HG03280 (cell line): ENCODE results near the gene SLC35F1.
"Not testable (repeated sequence)": the region's sequence is repeated elsewhere in the genome, so short reads cannot be mapped to it uniquely, and the experiment has no call there.

Experiments used
- ATAC-seq: cut with Tn5 transposase; IDR thresholded peaks from one replicate; pipeline ENCODE4 v1.9.1; 2021; ENCODE audit warnings: mild to moderate bottlenecking, moderate library complexity; ENCODE audit not compliant: unreplicated experiment

The SLC35F1 gene

DNA sequence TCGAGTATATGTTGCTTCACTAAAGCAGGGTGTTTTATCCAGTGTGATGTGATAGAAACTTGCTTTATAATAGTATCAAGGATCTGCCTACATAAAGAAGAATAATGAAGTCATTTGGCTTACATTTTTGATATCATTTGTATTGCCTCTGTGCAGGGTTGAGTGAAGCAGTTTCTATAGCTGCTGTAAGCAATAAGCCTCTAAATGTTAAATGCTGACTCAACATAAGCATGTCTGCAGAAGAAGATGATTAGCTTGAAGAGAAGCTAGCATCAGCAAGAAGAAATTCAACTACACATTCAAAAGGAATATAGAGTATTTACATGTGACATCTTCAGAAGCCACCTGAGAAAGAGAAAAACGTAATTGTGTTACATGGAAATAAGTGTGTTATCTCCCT is 17.6 kb downstream of the SLC35F1 start:
- ATAC-seq = no peak

DNA sequence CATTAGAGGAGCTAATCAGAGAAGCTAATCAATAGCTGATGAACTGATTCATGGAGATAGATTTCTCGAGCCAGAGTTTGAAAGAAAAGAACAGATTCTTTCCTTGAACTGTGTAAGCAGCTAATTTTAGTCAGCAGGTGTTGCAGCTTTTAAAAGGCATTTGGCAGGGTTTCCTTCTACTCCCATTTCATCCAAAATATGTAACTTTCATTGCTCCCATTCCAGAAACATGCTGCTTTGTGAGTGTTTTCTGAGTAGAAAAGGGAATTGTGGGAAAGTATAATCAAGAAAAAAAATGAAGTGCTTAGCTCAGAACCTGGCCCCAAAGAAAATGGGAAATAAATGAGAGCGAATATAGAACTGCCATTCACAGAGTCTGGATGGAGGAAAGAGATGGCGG is 20.8 kb downstream of the SLC35F1 start:
- no peak for ATAC-seq

DNA sequence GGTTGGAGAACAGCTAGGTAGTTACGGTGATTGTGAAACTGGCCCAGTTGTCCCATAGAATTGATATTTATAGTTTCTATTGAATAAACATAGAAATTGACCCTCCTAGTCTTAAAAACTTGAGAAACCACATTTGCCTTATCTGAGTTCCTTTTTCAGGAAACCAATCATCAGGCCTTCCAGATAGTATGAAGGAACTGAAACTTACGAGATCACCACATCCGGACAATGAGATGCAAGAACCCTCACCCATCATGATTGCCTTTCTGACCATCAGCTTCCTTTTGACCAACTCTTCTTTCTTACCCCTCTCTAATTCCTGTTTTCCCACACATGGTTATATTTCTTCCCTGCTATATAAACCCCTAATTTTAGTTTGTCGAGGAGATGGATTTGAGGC is 21.8 kb downstream of the SLC35F1 start:
- ATAC-seq = no peak

DNA sequence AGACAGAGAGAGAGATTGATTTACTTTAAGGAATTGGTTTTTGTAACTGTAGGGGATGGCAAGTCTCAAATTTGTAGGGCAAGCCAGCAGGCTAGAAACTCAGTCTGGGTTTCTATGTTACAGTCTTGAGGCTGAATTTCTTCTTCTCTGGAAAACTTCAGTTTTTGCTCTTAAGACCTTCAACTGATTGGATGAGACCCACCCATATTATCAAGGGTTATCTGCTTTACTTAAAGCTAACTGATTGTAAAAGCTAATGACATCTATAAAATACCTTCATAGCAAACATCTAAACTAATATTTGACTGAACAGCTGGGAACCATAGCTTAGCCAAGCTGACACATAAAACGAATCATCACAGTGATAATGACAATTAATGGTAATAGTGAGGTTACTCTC is 22.4 kb downstream of the SLC35F1 start:
- ATAC-seq = no peak

DNA sequence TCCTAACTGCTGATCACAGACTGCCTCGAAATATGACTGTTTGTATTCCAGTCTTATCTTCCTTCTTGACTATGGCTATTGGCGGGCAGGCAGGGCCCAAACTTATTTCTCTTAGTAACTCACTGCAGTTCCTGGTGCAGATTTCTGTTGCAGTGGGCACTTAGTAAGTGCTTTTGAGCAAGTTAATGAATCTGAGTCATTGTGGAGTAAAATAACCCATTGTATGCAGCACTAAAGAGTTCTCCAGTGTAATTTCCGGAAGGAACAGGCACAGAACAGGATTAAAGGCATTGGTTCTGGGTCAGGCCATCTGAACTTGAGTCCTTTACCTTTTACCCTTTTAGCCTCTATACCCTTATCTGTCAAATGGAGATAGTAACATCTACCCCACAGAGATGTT is 23.6 kb downstream of the SLC35F1 start:
- no peak for ATAC-seq

DNA sequence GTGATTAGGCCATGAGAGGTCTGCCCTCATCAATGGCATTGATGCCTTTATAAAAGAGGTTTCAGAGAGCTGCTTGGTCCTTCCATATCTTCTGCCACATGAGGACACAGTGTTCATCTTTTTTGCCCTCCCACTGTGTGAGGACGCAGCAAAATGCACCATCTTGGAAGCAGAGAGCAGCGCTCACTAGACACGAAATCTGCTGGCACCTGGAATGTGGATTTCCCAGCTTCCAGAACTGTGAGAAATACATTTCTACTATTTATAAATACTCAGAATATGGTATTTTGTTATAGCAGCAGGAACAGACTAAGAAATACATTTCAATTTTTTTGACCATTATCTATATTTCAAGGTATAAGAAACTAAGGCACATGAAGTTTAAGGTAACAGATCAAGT is 24.9 kb downstream of the SLC35F1 start:
- no peak for ATAC-seq

DNA sequence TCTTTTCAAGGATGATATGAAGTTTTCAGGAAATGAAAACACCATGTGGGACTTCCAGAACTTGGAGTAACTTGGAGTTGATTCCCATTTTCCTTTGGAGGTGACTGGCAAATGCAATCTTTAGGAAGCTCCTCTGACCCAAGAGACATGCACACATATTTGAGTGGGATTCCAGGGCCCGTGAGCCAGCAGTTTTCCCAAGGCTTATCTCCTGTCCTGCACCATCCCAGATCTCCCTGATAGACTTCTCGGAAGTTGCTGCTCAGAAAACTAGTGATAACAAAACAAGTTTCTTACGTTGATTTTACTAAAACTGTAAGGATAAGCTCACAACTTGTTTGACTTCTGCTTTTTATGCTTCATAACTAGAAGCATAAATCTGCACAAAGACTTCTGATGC is 25.6 kb downstream of the SLC35F1 start:
- ATAC-seq = no peak

DNA sequence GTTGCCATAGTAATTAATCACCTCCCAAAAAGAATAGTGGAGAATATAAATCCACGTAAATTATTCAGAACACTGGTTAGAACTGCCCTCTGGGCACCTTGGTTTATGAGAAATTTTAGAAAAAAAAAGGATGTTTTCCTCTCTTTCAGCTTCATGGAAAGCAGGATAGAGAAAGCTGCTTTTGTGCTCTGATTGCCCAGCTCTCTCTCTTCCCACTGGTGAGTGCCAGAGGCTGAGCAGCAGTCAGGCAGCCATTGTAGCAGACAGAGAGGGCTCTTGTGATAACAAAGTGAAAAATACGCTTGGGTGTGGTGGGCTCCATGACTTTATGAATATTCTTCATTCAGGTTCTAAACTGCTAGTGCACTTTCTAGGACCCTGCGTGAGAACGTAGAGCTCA is 26.4 kb downstream of the SLC35F1 start:
- no peak for ATAC-seq

DNA sequence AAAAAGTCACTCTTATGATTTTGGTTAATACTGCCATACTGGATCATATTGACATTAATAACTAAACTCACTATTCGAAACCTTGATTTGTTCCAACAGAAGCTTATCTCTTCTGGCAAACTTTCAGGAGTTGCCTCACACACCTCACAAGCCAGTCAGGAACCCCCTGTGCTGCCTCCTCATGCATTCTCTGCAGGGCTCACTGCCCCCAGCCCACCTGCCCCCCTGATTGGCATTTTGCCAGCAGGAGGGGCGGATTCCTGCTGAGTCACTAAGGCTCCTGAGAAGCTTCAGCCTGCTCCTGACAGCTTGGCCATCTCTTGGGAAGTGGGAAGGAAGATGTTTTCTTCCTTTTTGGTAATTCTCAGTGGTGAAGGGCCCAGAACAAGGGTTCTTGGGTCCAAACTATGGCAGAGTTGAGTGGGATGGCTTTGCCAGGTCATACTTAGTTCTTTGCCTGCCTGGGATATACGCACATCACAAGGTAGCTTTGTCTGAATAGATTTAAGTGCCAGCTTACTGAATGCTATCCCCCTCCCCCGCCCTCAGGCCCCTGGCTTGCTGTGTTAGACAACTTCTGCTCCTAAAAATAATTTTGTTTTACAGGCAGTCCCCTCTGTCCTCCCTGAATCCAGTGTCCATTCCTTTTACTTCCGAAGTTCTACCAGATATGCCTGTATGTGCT is 31.4 kb downstream of the SLC35F1 start:
- no peak for ATAC-seq

DNA sequence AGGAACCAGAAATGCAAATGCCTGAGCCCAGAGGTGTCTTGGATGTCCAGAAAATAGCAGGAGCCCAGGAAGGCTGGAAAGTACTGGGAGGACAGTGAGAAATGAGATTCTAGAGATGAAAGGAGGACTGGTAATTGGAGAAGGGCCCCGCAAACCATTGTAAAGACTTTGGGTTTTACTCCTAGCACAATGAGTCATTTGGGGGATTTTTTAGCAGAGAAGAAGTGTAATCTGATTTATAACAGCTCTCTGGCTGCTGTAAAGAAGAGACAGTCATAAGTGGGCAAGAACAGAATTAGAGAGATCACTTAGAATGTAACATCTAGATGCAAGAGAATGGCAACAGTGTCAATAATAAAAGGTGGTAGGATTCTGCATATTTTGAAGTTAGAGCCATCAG is 40.2 kb downstream of the SLC35F1 start:
- ATAC-seq = no peak

DNA sequence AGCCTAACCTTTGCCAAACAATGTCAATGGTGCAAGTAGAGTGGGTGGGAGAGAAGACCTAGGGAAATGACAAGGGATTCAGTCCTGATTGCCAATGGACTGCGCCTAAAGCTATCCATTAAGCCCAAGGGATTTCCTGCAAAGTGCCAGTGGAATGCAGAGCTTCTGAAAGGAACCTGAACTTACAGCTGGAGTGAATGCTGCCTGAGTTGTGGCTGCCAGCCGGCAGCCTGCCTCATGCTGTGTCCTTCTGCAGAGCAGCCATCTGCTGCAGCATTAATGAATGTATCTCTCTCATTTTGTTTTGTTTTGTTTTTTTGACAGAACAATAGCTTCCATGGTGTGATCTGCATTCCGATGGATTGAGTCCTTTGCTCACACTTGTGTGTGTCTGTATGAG is 44.7 kb downstream of the SLC35F1 start:
- ATAC-seq = no peak

DNA sequence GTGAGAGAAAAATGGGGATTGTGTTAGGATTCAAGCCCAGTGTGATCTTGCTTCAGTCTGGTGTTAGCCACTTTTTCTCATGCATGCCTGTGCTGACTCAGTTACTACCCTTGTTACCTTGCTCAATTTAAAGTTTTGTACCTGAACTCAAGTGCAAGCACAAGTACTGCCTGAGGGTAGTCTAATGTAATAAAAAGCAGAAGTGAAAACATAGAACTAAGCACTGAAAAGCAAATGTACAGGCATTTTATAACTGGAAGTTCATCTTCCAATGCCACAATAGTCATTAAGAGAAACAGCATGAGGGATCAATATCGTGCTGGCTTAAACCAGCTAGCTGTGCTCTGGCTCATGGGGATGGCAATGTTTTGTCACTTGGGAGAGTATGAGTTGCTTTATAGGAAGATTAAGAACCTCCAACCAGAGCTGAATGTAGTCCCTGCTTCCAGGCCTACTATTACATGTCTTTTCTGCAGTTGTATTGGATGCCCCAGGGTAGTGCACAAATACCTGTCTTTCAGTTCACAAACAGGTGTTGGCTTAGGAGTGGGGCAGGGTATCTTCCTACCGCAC is 48.7 kb downstream of the SLC35F1 start:
- no peak for ATAC-seq

DNA sequence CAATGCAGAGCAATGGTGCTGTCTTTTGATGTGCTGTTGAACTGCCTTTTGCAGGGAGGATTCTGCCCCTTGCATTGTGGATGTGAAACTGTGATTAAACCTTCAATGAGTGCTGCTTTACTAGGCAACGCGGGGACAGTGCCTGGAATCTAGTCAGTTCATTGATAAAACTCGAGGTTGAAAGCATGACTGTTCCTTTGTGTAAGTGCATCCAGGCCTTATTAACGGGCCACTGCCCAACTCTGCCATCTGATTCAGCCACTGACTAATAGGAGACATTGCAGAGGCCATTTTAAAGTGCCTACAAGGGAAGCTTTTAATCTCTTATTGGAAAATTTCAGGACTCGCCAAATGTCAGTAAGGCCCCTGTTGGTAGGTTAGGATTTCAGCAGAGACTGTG is 49.3 kb downstream of the SLC35F1 start:
- no peak for ATAC-seq

DNA sequence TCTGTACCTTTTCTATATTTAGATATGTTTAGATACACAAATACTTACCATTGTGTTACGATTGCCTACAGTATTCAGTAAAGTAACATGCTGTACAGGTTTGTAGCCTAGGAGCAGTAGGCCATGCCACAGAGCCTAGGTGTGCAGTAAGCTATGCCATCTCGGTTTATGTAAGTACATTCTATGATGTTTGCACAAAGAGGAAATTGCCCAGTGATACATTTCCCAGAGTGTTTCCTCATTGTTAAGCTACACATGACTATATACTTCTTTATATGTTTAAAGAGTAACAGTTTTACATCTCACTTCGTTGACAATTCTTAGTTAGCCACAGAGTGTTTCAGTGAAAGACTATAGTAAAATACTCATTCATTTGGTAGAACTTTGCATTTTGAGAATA is 51.5 kb downstream of the SLC35F1 start:
- no peak for ATAC-seq

DNA sequence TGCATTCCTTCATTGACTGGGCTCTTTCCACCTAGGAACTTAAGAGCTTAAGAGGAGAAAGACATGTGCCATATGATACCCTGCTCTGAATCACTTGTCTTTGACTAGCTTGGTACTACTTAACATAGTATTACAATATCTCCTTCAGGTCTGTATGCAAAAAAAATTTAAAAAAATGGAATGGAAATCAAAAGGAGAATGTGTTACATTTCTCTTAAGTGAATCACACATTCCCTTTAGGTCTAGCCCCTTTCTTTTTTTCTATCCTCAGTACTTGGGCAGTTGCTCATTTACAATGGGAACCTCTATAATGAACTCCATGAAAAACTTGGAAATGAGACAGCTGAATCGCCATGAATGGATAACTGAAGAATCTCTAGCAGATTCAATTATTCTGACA is 53.8 kb downstream of the SLC35F1 start:
- no peak for ATAC-seq

DNA sequence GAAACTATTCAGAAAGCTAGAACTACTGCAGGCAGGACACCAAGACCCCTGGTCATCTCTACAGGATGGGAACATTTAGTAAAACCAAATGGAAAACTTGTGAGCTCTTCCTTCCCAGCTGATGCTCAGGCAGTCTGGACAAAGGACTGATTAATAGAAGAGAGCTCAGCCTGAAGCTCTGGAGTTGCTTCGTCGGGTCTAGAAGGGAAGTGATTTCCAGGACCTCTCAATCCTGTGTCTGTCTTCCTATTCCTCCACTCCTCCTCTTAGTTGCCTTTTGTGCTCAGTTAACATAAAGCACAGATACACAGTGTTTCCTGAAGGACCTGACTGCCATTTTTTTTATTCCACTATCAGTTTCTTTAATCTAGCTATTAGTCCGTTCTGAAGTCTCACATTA is 54.2 kb downstream of the SLC35F1 start:
- ATAC-seq = no peak

DNA sequence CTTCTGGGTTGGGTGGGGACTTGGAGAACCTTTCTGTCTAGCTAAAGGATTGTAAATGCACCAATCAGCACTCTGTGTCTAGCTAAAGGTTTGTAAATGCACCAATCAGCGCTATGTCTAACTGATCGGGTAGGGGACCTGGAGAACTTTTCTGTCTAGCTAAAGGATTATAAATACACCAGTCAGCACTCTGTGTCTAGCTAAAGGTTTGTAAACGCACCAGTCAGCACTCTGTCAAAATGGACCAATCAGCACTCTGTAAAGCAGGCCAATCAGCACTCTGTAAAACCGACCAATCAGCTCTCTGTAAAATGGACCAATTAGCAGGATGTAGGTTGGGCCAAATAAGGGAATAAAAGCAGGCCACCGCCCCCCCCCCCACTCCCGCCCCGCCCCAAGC is 58.7 kb downstream of the SLC35F1 start:
- ATAC-seq = not testable (repeated sequence)

DNA sequence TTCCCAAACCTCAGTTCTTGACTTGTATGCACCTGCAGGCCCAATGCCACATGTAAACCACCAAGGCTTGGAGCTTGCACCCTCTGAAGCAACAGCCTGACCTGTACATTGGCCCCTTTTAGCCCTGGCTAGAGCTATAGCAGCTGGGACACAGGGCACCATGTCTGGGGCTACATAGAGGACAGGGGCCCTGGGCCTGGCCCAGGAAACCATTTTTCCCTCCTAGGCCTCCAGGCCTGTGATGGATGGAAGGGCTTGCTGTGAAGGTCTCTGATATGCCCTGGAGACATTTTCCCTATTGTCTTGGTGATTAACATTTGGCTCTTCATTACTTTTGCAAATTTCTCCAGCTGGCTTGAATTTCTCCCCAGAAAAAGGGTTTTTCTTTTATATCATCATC is 64.6 kb downstream of the SLC35F1 start:
- ATAC-seq = no peak

DNA sequence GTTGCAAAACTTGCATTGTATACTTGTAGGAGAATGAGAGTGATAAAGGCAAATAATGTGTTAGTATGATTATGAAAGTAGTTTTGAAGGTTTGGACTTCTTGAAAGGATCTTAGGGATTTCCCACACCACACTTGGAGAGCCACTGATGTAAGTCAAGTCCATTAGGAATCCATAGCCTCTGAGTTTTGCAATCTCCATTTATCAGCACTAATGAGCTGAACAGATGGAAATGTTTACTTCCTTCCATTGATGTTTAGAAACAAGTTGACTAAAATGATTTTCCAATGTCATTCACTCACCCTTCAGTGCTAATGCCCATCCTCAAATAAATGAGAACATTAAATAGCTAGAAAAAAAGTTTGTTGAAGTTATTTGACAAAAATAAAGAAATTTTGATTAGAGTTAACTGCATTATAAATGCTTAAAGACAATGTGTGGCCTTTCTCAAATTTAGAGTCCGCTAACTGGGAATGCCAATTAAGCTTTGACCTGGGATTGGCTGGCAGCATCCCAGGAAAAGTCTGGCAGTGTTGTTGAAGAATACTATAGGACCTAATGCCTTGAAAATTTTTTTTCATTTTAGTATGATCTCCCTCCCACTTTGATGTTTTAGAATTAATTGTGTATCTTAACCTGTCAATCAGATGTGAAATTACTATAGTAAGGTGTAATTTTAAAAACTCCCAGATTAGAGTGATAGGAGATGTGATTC is 68.0 kb downstream of the SLC35F1 start:
- ATAC-seq = no peak

DNA sequence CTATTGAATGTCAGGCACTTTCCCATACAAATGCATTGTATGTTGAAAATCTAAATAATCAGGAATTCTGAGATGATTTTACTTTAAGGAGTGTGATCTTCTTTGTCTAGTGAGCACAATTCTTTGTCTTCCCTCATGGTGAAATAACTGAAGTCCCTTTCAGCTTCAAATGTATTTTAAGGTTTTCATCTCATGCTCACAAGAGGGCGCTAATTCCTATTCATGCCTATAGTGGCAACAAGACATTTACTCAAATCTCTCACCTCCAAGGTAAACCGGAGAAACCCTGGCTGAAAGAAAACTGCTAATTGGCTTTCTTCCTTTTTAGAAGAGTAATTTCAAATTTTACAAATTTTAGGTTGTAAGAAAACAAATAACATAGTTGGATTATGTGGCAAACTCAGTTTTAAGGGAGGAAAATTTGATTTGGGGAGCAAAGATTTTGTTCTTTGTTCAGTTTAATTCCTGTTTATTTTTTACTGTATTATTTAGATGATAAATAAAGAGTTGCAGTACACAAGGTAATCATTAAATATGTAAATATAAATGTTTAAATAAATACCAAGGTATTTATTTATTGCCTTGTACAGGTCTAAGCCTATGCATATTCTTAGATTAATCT is 69.1 kb downstream of the SLC35F1 start:
- ATAC-seq = no peak

DNA sequence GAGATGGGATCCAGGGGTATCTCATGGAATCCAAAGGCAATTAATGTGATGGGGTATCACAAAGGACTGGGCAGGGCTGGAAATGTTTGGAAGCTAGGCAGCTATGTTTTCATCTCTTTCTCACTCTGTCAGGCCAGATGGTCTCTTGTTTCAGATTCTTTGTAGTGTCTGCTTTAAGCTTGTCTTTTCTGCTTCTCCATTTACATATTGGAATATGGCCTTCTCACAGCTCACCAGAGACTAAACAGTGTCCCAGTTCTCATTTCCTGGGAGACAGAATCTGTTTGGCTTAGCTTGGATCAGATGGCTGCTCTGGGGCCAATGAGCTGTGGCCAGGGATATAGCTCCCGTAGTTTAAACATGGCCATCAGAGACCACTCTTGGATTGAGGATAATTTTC is 78.9 kb downstream of the SLC35F1 start:
- ATAC-seq = no peak

DNA sequence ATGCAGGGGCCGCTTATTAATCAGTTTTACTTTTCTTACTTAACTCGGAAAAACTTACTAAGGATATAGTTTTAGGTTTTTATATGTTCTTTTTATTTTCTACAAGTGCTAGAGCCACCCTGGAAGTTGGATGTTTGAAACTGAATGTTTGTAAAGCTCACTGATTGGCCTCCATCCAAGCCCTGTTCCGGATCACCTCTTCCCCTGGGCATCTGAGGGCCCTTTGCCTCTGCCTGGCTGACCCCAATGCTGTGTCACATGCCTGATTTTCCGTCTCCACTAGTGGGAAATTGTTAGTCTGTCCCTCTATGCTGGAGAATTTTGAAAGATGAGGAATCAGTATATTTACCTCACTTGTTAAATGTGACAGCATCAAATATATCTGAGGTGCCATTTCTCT is 79.3 kb downstream of the SLC35F1 start:
- no peak for ATAC-seq
